Smooth muscle cell of the brain vasculature (primary cell): ENCODE data around the gene SRSF6.
"Not testable (repeated sequence)": the region's sequence is repeated elsewhere in the genome, so short reads cannot be mapped to it uniquely, and the experiment has no call there.

Experiments used
- DNase-seq: peaks from one replicate; pipeline ENCODE4 v3.0.0-alpha.2; 2012; ENCODE audit warnings: low read depth, low spot score

Gene SRSF6

DNA sequence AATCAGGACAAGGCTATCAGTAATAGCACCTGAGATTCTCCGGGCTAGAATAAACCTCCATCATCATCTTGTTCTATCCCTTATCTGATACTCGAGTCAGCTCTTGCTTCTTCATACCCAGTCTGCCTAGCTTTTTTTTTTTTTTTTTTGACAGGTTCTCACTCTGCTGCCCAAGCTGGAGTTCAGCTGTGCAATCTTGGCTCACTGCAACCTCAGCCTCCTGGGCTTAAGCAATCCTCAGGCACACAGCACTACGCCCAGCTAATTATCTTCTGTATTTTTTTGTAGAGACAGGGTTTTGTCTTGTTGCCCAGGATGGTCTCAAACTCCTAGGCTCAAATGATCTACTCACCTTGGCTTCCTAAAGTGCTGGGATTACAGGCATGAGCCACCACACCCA, 19.5 kb downstream of the SRSF6 start:
- no peak for DNase-seq

DNA sequence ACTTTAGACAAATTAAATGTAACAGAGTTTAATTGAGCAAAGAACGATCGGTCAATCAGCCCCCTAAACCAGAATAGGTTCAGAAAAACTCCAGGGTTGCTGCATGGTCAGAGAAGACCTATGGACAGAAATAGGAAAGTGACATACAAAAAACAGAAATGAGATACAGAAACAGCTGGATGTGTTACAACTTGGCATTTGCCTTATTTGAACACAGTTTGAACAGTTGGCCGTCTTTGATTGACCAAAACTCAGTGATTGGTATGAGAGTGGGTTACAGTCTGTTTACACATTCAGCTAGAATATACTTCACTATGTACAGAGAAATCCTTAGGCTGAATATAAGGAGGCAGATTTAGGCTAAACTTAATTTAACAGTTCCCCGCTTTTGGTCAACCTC, 19.9 kb downstream of the SRSF6 start:
- no peak for DNase-seq

DNA sequence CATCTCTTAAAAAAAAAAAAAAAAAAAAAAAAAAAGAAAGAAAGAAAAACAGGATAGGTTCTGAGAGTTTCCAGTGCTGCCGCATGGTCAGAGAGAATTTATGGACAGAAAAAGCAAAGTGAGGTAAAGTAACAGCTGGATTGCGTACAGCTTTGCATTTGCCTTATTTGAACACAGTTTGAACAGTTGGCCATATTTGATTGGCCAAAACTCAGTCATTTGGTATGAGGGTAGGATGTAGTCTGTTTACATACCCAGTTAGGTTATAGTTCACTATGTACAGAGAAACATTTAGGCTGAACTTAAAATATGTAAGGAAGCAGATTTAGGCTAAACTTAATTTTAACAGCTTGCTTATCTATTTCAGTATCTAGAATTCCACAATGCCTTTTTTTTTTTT, 32.3 kb downstream of the SRSF6 start:
- no peak for DNase-seq

DNA sequence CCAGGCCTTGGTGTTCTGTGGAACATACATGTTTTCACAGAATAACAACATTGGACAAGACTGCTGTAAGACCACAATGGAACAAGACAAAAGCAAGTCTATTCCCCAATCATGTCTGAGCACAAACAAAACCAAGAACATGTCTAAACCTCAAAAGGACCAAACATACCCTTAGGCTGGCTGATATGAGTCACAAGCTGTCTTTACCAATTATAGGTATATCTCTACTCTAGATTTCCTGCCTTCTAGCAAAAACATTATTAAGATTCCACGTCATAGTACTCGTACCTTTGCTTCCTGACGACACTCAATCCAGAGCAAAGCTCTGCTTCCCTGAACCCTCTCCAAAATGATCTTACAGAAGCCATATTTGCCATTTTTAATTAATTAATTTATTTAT, 34.4 kb downstream of the SRSF6 start:
- DNase-seq, result no peak

DNA sequence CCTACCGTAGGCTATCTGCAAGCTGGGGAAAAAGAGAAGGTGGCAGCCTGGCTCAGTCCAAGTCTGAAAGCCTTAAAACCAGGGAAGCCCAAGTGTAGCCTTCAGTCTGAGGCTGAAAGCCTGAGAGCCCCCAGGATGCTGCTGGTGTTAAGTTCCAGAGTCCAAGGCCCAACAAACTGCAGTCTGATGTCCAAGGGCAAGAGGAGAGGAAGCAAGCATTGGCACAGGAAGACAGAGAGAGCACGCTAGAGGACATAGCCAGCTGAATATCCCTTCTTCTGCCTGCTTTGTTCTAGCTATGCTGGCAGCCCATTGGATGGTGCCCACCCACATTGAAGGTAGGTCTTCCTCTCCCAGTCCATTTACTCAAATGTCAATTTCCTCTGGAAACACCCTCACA, 37.7 kb downstream of the SRSF6 start:
- no peak for DNase-seq

DNA sequence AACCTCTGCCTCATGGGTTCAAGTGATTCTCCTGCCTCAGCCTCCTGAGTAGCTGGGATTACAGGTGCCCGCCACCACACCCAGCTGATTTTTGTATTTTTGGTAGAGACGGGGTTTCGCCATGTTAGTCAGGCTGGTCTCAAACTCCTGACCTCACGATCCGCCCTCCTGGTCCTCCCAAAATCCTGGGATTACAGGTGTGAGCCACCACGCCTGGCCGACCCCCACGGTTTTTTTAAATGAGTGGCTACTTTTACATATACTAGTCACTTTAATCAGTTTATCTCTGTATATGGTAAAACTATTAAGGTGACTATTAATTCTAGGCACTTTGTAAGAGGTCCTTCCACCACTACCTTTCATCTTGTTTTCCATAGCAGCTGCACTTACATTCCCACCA, 44.3 kb downstream of the SRSF6 start:
- not testable (repeated sequence) for DNase-seq

DNA sequence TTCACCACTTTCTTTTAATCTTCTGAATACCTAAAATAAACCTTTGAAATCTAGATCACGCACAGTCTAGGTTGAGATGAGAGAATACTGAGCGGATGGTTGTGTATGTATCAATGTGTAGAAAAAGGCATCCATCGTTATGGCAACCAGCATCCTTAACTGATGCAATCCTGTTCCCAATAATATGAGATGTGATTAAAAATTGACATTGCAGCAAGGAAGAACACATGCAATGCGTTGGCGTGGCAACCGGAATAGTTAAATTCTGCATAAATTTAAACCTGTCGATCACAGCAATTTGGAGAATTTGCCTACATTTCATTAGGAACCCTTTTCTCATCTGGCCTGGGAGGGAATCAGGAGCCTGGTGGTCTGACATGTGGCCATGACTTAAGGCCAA, 48.5 kb downstream of the SRSF6 start:
- no peak for DNase-seq

DNA sequence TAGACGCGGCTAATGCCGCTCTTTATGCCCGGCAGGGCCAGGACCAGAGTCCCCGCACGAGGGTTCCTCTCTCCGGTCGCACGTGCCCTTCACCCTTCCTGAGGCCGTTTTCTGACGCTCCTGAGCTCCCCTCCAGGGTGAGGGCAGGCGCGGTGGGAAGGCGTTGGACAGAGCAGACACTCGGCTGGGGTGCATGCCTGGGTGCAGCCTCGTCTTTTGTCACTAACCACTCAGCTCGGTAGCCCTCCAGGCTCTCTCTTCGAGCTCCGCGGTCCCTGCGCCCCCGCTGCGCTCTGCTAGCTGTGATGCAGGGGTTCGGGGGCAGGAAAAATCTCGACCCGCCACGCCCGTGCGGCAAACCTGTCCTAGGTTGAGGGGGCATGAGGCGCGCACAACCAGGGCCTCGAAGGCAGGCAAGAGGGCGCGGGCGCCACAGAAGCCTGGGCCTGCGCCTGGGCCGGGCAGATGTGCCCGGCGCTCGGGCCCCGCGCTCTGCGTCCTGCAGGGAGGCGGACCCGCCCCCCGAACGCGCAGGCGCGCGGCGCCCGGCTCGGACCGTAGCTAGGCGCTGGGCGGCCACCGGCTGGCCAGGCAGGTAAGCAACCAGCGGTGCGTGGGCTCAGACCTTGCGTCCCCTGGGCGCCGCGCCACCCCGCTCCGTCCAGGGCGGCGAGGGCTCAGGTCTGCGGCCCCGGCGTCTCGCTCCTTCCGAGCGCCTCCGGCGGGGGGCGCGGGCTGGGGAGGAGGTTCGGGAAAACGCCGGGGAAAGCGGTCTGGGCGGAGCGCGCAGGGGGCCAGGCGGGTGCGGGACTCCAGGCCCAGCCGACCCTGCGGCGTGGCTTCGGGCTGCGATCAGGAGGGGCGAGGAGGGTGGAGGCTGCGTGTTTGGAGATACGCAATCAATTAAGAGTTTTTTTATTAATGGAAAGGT, 49.7 kb downstream of the SRSF6 start, which contains the start of gene L3MBTL1:
Gene L3MBTL1 (plus strand): TSS at position 548 of the 931 bp plus-strand sequence. CDS start 5,807 bp downstream, outside the sequence.
- DNase-seq, result no peak

DNA sequence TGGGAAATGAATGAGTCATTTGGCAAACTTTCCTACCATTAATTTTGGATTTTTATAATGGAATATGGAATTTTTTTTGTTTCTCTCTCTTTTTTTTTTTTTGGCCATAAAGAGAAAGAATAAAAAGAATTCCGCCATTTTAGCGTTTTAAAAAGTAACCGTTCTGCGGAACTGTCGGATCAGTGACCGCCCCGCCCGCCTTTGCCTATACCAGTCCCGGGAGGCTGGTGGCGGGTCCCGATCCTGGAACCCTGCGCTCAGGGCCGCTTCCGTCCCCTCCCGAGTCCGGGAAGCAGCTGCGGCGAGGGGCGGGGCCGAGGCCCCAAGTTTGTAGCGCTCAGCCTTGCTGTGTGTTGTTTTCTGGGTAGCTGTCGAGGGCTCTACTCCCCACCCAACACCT, 50.4 kb downstream of the SRSF6 start:
- no peak for DNase-seq

DNA sequence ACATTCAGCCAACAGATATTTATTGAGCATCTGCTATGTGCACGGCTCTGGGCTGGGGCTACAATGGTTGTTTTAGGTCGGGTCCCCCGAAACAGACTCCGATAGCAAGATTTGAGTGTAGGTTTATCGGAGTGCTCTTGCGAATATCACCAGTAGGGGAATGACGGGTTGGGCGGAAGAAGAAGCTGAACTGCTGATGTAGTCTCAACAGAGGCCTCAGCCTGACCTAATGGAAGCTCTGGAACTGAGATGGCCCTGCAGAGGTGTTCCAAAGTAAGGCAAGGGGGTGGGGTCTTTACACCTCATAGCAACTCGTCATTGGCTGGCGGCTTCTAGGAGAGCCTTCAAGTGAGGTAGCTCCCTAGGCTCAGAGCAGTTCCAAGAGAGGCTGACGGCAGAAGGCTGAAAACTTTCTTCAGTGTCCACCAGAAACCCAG, 50.9 kb downstream of the SRSF6 start:
- DNase-seq, result no peak

DNA sequence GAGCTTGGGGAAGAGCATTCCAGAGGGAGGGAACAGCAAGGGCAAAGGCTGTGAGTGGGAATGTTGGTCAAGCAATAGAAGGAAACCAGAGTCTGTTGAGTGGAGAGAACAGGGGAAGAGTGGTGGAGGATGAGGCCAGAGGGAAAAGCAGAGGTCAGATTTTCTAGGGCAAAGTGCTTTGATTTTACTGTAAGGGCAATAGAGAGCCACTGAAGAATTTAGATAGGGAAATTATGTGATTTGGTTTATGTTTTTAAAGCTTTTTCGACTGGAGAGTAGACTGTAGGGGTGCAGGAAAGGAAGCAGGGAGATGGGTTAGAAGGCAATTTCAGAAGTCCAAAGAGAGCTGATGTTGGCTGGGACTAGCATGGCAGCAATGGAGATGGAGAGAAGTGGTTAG, 54.2 kb downstream of the SRSF6 start:
- no peak for DNase-seq

DNA sequence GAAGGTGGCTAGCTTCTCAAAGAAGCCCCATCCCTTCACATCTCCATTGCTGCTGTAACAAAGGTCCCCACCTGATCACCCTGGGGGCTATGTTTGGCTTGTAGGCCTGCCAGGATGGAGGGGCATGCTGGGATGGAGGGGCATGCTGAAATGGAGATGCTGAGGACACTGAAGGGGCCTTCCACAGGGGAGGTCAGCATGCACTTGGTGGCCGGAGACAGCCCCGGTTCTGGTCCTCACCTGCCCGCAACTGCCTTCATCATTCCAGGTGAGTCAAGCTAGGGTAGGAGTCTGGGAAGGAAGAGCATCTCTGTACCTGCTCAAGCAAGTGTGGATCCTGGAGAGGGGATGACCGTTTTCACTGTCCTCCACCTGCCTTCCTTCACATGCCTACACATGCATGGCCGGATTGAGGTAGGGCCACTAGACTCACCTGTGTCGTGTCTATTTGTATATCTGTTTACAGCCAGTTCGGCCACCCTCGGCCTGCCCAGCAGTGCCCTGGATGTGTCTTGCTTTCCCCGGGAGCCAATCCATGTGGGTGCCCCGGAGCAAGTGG, 55.8 kb downstream of the SRSF6 start:
- no peak for DNase-seq
